Measurements from ENCODE around the gene HES5.

The HES5 gene

DNA sequence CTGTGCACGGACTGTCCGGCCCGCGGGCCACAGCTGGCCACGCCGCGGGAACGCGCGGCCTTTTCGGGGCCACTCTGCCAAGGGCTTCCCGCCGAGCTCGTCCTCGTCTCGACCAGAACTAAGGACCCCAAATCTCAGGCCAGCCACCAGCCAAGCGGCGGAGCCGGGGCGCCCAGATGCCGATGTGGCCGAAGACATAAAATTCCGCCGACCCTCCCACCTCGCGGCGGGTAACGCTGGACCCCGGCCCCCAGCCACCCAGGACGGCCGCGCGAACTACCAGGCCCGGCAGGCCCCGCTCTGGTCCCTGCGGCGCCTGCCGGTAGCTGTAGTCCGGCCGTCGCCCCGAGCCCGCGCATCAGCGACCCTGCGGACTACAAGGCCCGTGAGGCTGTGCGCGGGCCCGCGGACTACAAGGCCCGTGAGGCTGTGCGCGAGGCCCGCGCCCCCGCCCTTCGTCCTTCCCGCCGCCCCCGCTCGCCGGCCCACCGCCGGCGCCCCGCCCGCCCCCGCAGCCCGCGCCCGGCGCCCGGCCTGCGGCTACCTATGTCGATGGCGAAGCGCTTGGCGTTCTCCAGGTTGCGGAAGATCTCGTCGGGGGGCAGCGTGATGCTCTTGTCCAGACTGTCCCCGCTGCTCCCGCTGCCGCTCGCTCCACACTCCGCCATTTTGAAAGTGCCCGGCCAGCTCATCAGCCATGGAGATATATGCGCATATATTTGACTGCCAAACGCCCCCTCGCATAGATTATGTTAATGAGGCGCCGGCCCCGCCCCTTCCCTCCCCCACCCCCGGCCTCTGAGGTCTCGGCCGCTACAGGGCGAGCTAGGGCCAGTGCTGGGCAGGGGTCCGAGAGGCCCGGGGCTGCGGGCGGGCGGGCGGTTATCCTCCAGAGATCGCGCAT lies 3.9 kb downstream of the HES5 start, which contains the start of gene PANK4:
TSS of gene PANK4 (minus strand) at position 677 of the 904 bp plus-strand sequence. CDS start at position 668, 9 bp downstream.
- peak; percentile 94 for DNase-seq (ENCODE audit: low spot score)
- peak; percentile 87 for ATAC-seq (ENCODE audit: low read depth)
- no peaks in the 10 kb centered on the region for H3K27me3 ChIP-seq (ENCODE audit: insufficient read depth, poor library complexity, severe bottlenecking)
- peaks cover 28% of the 10 kb centered on the region for H3K4me1 ChIP-seq (ENCODE audit: insufficient read depth, poor library complexity, severe bottlenecking)
- H3K27ac ChIP-seq (ENCODE audit: poor library complexity, severe bottlenecking): peak within 1 kb of the TSS; percentile 65
- peak within 1 kb of the TSS; percentile 68 for H3K4me3 ChIP-seq (ENCODE audit: severe bottlenecking)
- no peaks in the 10 kb centered on the region for H3K9me3 ChIP-seq (ENCODE audit: severe bottlenecking)
- TF ChIP-seq, protein P1, sequence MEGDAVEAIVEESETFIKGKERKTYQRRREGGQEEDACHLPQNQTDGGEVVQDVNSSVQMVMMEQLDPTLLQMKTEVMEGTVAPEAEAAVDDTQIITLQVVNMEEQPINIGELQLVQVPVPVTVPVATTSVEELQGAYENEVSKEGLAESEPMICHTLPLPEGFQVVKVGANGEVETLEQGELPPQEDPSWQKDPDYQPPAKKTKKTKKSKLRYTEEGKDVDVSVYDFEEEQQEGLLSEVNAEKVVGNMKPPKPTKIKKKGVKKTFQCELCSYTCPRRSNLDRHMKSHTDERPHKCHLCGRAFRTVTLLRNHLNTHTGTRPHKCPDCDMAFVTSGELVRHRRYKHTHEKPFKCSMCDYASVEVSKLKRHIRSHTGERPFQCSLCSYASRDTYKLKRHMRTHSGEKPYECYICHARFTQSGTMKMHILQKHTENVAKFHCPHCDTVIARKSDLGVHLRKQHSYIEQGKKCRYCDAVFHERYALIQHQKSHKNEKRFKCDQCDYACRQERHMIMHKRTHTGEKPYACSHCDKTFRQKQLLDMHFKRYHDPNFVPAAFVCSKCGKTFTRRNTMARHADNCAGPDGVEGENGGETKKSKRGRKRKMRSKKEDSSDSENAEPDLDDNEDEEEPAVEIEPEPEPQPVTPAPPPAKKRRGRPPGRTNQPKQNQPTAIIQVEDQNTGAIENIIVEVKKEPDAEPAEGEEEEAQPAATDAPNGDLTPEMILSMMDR (IDR thresholded peaks at IDR 0.05; ENCODE audit: poor library complexity, severe bottlenecking): no peak
- H3K36me3 ChIP-seq (ENCODE audit: low read depth): peaks cover 6% of the 10 kb centered on the region

GRCh38 chr1:2525572-2525919 lies 4.5 kb downstream of the HES5 start:
- H3K27ac ChIP-seq (ENCODE audit: poor library complexity, severe bottlenecking): peak overlapping the region; percentile 65
- TF ChIP-seq, protein P1 (IDR thresholded peaks at IDR 0.05; ENCODE audit: poor library complexity, severe bottlenecking): no peak
- H3K27me3 ChIP-seq (ENCODE audit: insufficient read depth, poor library complexity, severe bottlenecking): no peaks in the 10 kb centered on the region
- DNase-seq (ENCODE audit: low spot score): no peak
- peaks cover 22% of the 10 kb centered on the region for H3K4me1 ChIP-seq (ENCODE audit: insufficient read depth, poor library complexity, severe bottlenecking)
- peak overlapping the region; percentile 68 for H3K4me3 ChIP-seq (ENCODE audit: severe bottlenecking)
- peaks cover 13% of the 10 kb centered on the region for H3K36me3 ChIP-seq (ENCODE audit: low read depth)
- no peak for ATAC-seq (ENCODE audit: low read depth)
- no peaks in the 10 kb centered on the region for H3K9me3 ChIP-seq (ENCODE audit: severe bottlenecking)

DNA sequence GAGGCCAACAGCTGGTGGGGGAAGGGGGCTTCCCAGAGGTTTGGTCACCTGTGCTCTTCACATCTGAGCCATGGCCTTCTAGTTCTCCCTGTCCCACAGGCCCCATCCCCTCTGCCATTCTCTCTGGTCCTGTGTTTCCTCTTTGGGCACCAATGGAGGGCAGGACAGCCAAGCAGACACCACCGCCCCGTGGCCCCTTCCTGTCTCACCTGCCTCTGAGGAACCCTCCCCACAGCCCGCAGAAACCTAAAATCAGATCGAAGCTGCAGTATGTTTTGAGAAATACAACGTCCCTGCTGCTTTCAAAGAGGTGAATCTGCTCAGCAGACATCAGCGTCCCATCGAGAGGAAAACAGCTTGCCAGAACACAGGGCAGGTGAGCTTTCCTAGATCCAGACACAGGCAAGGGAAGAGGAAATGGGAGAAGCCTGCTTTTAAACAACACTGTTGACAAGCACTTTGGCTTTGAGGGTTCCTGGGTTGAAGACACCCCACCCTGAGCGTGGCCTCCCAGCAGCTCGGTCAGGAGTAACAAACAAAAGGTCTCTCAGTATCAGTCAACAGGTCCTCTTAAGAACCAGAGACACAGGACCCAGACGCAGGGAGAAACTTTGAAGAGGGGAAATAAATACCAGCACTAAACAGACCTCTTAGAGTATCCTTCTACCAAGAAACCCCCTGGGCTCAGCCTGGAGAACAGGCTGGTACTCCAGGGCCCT lies 6.0 kb downstream of the HES5 start:
- no peak for ATAC-seq (ENCODE audit: low read depth)
- TF ChIP-seq, protein P1 (IDR thresholded peaks at IDR 0.05; ENCODE audit: poor library complexity, severe bottlenecking): no peak
- Histone ChIP-seq H3K27ac (ENCODE audit: poor library complexity, severe bottlenecking) (peak overlapping the region; percentile 39), H3K36me3 (ENCODE audit: low read depth) (peaks cover 21% of the 10 kb centered on the region), H3K4me1 (ENCODE audit: insufficient read depth, poor library complexity, severe bottlenecking) (peaks cover 21% of the 10 kb centered on the region), H3K9me3 (ENCODE audit: severe bottlenecking) (no peaks in the 10 kb centered on the region), H3K4me3 (ENCODE audit: severe bottlenecking) (no peak overlapping the region), H3K27me3 (ENCODE audit: insufficient read depth, poor library complexity, severe bottlenecking) (no peaks in the 10 kb centered on the region)
- DNase-seq (ENCODE audit: low spot score): no peak

DNA sequence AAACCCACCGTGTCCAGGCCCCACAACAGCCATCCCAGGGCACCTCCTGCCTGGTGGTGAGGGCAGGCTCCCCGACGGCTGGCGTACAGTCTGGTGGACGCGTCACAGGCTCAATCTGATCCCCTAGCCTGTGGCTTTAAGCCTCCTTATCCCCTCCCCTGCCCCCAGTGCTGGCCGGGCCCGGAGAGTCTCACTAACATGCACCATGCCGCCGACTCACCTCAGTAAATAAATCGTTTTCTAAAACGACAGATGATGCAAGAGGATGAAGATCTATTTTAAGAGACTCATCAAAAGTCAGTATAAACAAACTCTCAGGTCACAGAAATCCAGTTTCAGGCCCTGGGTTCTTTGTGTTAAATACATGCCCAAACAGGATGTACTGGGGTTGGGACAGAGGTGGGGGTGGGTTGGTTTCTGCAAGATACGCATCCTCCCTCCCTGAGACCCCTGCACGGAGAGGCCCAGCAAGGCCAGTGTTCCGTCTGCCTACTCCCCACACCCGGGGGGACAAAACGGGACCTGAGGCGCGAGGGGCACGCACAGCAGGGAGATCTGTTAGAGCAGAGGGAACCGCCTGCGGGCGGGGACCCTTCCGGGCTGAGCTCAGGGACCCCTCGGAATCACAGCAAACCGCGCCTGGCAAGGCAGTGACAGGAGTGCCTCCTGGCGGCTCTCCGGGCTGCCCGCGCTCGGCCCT lies 6.7 kb downstream of the HES5 start:
- no peaks in the 10 kb centered on the region for H3K27me3 ChIP-seq (ENCODE audit: insufficient read depth, poor library complexity, severe bottlenecking)
- H3K9me3 ChIP-seq (ENCODE audit: severe bottlenecking): no peaks in the 10 kb centered on the region
- H3K36me3 ChIP-seq (ENCODE audit: low read depth): peaks cover 28% of the 10 kb centered on the region
- H3K4me1 ChIP-seq (ENCODE audit: insufficient read depth, poor library complexity, severe bottlenecking): peaks cover 21% of the 10 kb centered on the region
- H3K27ac ChIP-seq (ENCODE audit: poor library complexity, severe bottlenecking): peak overlapping the region; percentile 39
- no peak overlapping the region for H3K4me3 ChIP-seq (ENCODE audit: severe bottlenecking)
- DNase-seq (ENCODE audit: low spot score) (no peak), ATAC-seq (ENCODE audit: low read depth) (no peak)
- TF ChIP-seq, protein P1 (IDR thresholded peaks at IDR 0.05; ENCODE audit: poor library complexity, severe bottlenecking): no peak

All from RWPE2 (cell line).